Adipocyte (in vitro differentiated cells): ENCODE data around the gene DHCR7.

ENCODE experiments used
- DNase-seq: peaks from one replicate; pipeline ENCODE4 v3.0.0-alpha.2; 2015; ENCODE audit warnings: low read depth
- H3K27me3 ChIP-seq: replicated peaks from 2 replicates; pipeline ENCODE4 v1.7.0; 2013; ENCODE audit warnings: mild to moderate bottlenecking, low read length, moderate library complexity; ENCODE audit not compliant: control insufficient read depth, insufficient read depth
- H3K36me3 ChIP-seq: 2 replicates; pipeline ENCODE4 v1.7.0; 2013; ENCODE audit warnings: low read length, mild to moderate bottlenecking, moderate library complexity; ENCODE audit not compliant: control insufficient read depth, insufficient read depth, severe bottlenecking
- H3K4me1 ChIP-seq: 2 replicates; pipeline ENCODE4 v1.7.0; 2013; ENCODE audit warnings: mild to moderate bottlenecking, low read length, moderate library complexity; ENCODE audit not compliant: control insufficient read depth, insufficient read depth
- H3K4me3 ChIP-seq: 2 replicates; pipeline ENCODE4 v1.7.0; 2013; ENCODE audit warnings: mild to moderate bottlenecking, low read length, moderate library complexity
- H3K9ac ChIP-seq: 2 replicates; pipeline ENCODE4 v1.7.0; 2013; ENCODE audit warnings: mild to moderate bottlenecking, low read length, moderate library complexity
- H3K9me3 ChIP-seq: 2 replicates; pipeline ENCODE4 v1.7.0; 2013; ENCODE audit warnings: mild to moderate bottlenecking, low read length, moderate library complexity; ENCODE audit not compliant: control insufficient read depth

Gene DHCR7

DNA sequence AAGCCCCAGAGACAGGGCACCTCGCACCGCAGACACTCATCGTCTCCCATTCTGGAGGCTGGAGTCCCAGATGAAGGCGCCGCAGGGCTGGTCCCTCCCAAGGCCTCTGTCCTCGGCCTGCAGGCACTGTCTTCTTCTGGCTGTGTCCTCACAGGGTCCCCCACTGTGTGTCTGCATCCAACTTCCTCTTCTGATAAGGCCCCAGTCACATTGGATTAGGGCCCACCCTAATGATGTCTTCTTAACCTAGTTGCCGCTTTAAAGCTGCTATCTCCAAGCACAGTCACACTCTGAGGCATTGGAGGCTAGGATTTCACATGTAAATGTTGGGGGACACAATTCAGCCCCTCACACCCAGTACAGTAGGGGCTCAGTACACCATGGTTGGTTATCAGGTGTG, 48.9 kb downstream of the DHCR7 start:
- Histone ChIP-seq H3K4me1 (no peaks in the 10 kb centered on the region), H3K9me3 (peaks cover 6% of the 10 kb centered on the region), H3K9ac (no peak overlapping the region), H3K36me3 (no peaks in the 10 kb centered on the region), H3K4me3 (no peak overlapping the region), H3K27me3 (peaks cover 43% of the 10 kb centered on the region)
- no peak for DNase-seq

DNA sequence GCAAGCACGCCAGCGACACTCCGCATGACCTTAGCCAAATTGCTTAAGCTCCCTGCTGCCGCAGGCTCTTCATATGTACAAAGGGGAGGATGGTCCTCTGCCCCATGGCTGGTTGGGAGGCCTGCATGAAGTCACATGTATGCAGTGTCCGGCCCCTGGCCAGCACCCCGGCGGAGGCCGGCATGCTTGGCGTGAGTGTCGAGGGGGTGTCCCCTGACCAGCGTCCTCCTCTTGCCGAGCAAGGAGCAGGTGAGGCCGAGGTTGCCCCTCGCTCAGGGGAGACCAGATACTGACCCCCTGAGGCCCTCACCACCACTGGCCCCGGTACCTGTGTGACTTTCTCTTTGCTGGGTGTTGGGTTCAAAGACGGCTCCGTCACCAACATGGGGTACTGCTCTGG, 50.2 kb downstream of the DHCR7 start:
- Histone ChIP-seq H3K4me1 (no peaks in the 10 kb centered on the region), H3K9me3 (no peaks in the 10 kb centered on the region), H3K9ac (no peak overlapping the region), H3K4me3 (no peak overlapping the region), H3K27me3 (peaks cover 45% of the 10 kb centered on the region), H3K36me3 (no peaks in the 10 kb centered on the region)
- DNase-seq: no peak

DNA sequence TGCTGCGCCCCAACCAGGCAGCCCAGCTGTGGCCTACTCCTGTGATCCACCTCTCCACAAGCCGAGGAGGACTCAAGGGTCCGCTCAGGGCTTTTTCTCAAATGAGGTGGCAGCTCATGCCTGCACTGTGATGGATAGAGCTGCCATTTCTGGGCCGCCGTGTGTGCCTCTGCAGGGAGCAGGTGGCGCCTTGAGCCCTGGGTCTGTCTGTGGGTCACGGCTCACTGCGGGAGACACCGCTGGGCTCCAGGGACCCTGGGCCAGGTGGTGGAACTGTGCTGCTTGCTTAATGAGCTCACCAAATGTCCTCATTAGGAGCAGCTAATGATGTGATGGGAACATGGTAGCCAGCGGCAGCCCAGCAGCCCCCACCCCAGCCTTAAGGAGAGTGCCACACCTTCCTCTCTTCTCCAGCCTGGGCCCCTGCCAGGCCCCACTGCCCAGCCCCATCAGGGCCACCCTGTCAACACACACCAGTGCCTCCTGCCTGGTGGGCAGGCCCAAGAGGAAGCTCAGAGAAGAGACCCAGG, 50.8 kb downstream of the DHCR7 start:
- no peak overlapping the region for H3K9ac ChIP-seq
- H3K9me3 ChIP-seq: no peaks in the 10 kb centered on the region
- H3K27me3 ChIP-seq: peaks cover 50% of the 10 kb centered on the region
- H3K36me3 ChIP-seq: no peaks in the 10 kb centered on the region
- no peak overlapping the region for H3K4me3 ChIP-seq
- H3K4me1 ChIP-seq: no peaks in the 10 kb centered on the region
- DNase-seq: no peak

DNA sequence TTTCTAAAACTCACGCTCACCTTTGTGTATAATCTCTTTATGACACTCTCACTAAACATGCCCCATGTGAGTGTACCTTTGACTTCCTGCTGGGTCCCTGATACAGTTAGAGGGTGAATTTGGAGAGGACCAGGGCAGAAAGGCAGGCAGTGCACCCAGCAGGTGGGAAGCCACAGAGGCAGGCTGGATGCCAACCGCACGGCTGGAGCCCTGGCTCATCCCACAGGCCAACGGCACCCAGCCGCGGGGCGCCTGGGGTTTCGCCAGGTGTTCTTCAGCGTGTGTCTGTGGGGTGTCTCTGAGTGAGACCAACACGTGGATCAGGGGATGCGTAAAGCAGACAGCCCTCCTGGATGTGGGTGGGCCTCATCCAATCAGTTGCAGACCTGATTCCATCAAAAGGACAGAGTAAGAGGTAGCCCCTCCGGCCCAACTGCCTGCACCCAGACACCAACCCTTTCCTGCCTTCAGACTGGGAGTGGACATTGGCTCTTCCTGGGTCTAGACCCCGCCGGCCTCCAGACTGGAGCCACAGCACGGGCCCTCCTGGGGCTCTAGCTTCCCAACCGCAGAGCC, 51.6 kb downstream of the DHCR7 start:
- no peak for DNase-seq
- Histone ChIP-seq H3K27me3 (peaks cover 55% of the 10 kb centered on the region), H3K4me1 (no peaks in the 10 kb centered on the region), H3K36me3 (no peaks in the 10 kb centered on the region), H3K9ac (no peak overlapping the region), H3K9me3 (no peaks in the 10 kb centered on the region), H3K4me3 (no peak overlapping the region)

DNA sequence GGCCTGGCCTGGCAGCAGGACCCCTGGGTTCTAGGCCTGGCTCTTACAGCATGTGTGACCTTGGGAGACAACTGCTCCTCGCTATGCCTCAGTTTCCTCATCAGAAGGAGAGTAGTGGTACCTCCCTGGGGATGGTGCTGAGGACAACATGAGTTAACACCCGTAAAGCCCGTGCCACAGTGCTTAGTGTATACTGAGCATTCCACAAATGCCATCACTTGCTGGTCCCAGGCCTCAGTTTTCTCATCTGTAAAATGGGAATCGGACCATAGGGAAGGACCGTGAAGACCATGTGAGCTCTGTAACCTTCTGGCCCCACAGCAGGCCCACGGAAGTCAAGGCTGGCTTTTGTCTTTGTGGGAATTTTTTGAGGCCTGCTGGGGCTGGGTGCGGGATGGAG, 52.4 kb downstream of the DHCR7 start:
- Histone ChIP-seq H3K9ac (no peak overlapping the region), H3K4me1 (no peaks in the 10 kb centered on the region), H3K27me3 (peaks cover 54% of the 10 kb centered on the region), H3K36me3 (no peaks in the 10 kb centered on the region), H3K9me3 (no peaks in the 10 kb centered on the region), H3K4me3 (no peak overlapping the region)
- DNase-seq: no peak

DNA sequence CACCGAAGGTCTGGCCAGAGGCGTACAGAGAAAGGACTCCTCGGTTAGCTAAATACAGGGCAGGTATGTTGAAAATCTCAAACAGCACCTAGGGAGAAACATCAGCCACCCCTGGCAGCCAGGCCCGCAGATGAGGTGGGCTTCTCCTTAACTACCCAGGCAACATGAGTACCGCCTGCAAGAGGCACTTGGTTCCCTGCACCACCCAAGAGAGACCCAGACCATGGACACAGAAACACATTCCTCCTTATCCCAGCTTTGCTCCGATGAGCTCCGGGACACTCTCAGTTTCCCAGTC, 53.0 kb downstream of the DHCR7 start:
- Histone ChIP-seq H3K9me3 (no peaks in the 10 kb centered on the region), H3K36me3 (no peaks in the 10 kb centered on the region), H3K9ac (no peak overlapping the region), H3K4me3 (no peak overlapping the region), H3K4me1 (no peaks in the 10 kb centered on the region), H3K27me3 (peaks cover 54% of the 10 kb centered on the region)
- no peak for DNase-seq

DNA sequence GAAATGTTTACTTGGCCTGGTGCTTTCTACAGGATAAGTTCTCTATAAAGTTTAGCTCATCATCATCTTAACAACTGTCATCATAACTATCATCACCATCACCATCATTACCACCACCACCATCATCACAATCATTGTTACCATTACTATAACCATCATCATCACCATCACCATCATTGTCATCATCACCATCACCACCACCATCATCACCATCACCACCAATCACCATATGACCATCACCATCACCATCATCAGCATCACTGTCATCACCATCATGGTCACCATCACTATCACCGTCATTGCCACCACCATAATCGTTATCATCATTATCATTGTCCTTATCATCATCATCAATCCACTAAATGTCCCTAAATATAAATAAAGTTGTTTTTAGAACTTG, 54.9 kb downstream of the DHCR7 start:
- H3K4me3 ChIP-seq: no peak overlapping the region
- no peak overlapping the region for H3K9ac ChIP-seq
- DNase-seq: no peak
- H3K27me3 ChIP-seq: peaks cover 65% of the 10 kb centered on the region
- H3K4me1 ChIP-seq: no peaks in the 10 kb centered on the region
- peaks cover 3% of the 10 kb centered on the region for H3K9me3 ChIP-seq
- no peaks in the 10 kb centered on the region for H3K36me3 ChIP-seq

DNA sequence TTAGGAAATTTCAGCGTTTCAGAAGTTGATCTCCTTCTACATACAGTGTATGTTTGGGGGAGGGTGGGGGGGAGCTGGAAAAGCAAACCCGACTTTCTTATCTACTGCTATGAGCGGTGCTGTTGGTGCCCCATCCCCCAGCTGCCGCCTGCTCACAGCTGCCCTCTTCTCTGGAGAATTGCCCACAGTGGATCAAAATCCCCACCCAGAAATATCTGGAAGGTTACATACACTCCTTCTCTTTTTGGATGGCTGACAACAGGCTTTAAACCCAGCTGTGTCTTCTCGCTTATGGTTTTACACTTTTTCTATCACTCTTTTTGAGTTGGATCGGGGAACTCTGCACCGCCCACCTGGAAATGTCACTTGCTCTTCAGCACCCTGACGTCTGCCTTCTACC, 56.4 kb downstream of the DHCR7 start:
- Histone ChIP-seq H3K27me3 (peaks cover 70% of the 10 kb centered on the region), H3K9ac (no peak overlapping the region), H3K9me3 (peaks cover 3% of the 10 kb centered on the region), H3K4me1 (no peaks in the 10 kb centered on the region), H3K36me3 (no peaks in the 10 kb centered on the region), H3K4me3 (no peak overlapping the region)
- no peak for DNase-seq

DNA sequence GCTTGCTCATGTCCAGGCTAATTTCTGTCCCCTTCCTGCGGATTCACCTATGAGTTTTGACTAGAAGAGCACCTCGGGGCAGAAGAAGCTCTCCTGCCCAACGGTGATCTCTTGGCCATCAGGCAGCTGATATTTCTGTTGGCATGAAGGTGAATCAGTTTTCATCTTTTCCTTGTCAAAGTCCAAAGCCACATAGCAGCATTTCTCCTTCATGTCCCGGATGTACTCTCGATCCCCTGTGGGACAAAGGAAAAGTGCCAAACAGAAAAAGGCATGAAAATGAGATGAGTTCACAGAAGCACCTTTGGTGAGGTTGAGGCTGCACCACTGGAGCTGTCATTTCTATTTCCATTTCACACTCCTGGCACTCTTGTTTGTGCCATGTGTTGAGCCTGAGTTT, 56.8 kb downstream of the DHCR7 start:
- no peaks in the 10 kb centered on the region for H3K36me3 ChIP-seq
- no peak for DNase-seq
- peaks cover 74% of the 10 kb centered on the region for H3K27me3 ChIP-seq
- H3K9ac ChIP-seq: no peak overlapping the region
- no peaks in the 10 kb centered on the region for H3K4me1 ChIP-seq
- H3K4me3 ChIP-seq: no peak overlapping the region
- H3K9me3 ChIP-seq: peaks cover 3% of the 10 kb centered on the region

DNA sequence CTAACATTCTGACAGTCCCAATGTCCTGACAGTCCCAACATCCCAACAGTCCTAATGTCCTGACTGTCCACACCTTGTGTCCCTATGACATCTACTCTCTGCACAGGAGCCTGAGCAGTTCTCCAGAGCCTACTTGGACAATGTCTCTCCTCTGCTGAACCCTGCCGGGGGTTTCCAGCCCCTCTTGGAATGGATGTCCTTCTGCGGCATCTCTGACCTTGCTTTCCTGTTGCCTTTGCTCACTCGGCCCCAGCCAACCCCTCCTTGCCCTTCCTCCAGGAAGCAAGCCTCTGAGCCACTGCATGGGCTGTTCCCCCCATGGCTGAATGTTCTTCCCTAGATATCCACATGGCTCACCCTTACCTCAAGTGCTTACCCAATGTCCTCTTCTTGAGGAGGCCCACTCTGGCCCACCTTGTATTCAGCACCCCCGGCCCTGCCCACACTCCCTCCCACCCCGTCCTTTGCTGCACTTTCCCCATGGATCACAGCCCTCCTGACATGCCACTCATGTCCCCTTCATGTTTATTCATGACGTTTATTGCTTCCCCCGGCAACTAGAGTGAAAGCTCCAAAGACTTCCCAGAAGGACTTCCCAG, 59.5 kb downstream of the DHCR7 start:
- H3K9me3 ChIP-seq: peaks cover 3% of the 10 kb centered on the region
- no peak overlapping the region for H3K4me3 ChIP-seq
- no peaks in the 10 kb centered on the region for H3K4me1 ChIP-seq
- H3K9ac ChIP-seq: no peak overlapping the region
- DNase-seq: no peak
- H3K36me3 ChIP-seq: no peaks in the 10 kb centered on the region
- peaks cover 70% of the 10 kb centered on the region for H3K27me3 ChIP-seq

DNA sequence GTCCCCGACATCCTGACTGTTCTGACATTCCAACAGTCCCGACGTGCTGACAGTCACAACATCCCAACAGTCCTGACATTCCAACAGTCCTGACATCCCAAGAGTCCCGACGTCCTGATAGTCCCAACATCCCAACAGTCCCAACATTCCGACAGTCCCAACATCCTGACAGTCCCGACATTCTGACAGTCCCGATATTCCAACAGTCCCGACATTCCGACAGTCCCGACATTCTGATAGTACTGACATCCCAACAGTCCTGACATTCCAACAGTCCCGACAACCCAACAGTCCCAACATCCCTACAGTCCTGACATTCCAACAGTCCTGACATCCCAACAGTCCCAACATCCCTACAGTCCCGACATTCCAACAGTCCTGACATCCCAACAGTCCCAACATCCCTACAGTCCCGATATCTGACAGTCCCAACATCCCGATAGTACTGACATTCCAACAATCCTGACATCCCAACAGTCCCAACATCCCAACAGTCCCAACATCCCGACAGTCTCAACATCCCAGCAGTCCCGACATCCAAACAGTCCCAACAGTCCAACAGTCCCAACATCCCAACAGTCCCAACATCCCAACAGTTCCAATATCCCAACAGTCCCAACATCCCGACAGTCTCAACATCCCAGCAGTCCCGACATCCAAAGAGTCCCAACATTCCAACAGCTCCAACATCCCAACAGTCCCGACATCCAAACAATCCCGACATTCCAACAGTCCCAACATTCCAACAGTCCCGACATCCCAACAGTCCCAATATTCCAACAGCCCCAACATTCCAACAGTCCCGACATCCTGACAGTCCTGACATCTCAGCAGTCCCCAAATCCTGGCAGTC, 60.2 kb downstream of the DHCR7 start:
- DNase-seq: no peak
- no peak overlapping the region for H3K9ac ChIP-seq
- H3K36me3 ChIP-seq: no peaks in the 10 kb centered on the region
- H3K4me1 ChIP-seq: no peaks in the 10 kb centered on the region
- peaks cover 3% of the 10 kb centered on the region for H3K9me3 ChIP-seq
- no peak overlapping the region for H3K4me3 ChIP-seq
- peaks cover 63% of the 10 kb centered on the region for H3K27me3 ChIP-seq
